Right lobe of liver (tissue), 6 donors: ENCODE results near the gene TGFBR3L. TPM values are rescaled to one million over a fixed set of nuclear protein-coding genes. Genes with fewer than 3 reads are reported as not detected.

Source experiments
- ATAC-seq, 4 donors: fragments of 200-7000 bp; cut with Tn5 transposase; one replicate each; pipeline ENCODE4 v1.9.1; 2020; ENCODE audit warnings: mild to moderate bottlenecking in 4 of 4, moderate library complexity in 4 of 4
- DNase-seq, 3 donors: peaks; one replicate each; pipeline ENCODE4 v3.0.0-alpha.2; 2020
- H3K27ac ChIP-seq, 3 donors: fragments of 200-600 bp; one replicate each; pipeline ENCODE4 v1.8.0; 2022
- H3K27me3 ChIP-seq, 2 donors: fragments of 200-600 bp; one replicate each; pipeline ENCODE4 v1.8.0; 2022
- H3K36me3 ChIP-seq, 4 donors: fragments of 200-600 bp; sonication (generic) in 1 of 4; one replicate each; pipeline versions ENCODE4 v1.5.1 to v1.8.0; 2017 to 2022; ENCODE audit warnings: control low read depth in 1 of 4
- H3K4me1 ChIP-seq, 4 donors: fragments of 200-600 bp; sonication (generic) in 1 of 4; one replicate each; pipeline versions ENCODE4 v1.5.1 to v1.8.0; 2017 to 2022; ENCODE audit warnings: control low read depth in 1 of 4
- H3K4me3 ChIP-seq, 3 donors: fragments of 200-600 bp; one replicate each; pipeline ENCODE4 v1.8.0; 2022
- H3K9me3 ChIP-seq, 4 donors: fragments of 200-600 bp; sonication (generic) in 1 of 4; one replicate each; pipeline versions ENCODE4 v1.5.1 to v1.8.0; 2017 to 2022; ENCODE audit warnings: control low read depth in 1 of 4
- CTCF ChIP-seq, 4 donors: fragments of 200-600 bp in 3 of 4; fragments of 450-650 bp in 1 of 4; IDR thresholded peaks; one replicate each; pipeline versions ENCODE4 v1.5.1 to v1.8.0; 2016 to 2022; ENCODE audit warnings: antibody characterized with exemption in 4 of 4, mild to moderate bottlenecking in 2 of 4
- POLR2A ChIP-seq: fragments of 450-650 bp; IDR thresholded peaks from one replicate; pipeline ENCODE4 v1.6.1; 2017; ENCODE audit warnings: antibody characterized with exemption, mild to moderate bottlenecking
- WGBS: methylation state at CpG from one replicate; pipeline ENCODE4 v1.1.6; 2018; ENCODE audit warnings: low coverage, low lambda C conversion rate; ENCODE audit not compliant: insufficient coverage; ENCODE audit errors: missing lambda C conversion rate; 5-methylcytosine and 5-hydroxymethylcytosine counted together
- intact Hi-C, 2 donors: fragments of 100-400 bp; cut with DNase I; formaldehyde crosslinking; loops; one replicate each; pipeline versions ENCODE4 v1.11.2 to v1.14.1; 2022
- total RNA-seq, 6 experiments: library from RNA; depleted of rRNA in 2 of 6; stranded (reverse); fragments of >200 nt in 2 of 6; fragmentation: NEBNext Ultra II Directional in 3 of 6; extraction: Animal tissue kit (Norgen Biotek cat#: 25700) in 3 of 6; gene quantifications; one replicate each; pipeline versions ENCODE4 v1.1.0 to v1.2.4, GENCODE V29; 2016 to 2023
- donor health status: DM: no; HTN: yes; CAD: no.
- donor health status: DM: no; HTN: no; CAD: no.
- donor health status: DM: no; HTN: no; CAD: no.
- donor health status: DM: no; HTN: yes; CAD: no.
- donor health status: DM: no; HTN: yes; CAD: no.

The TGFBR3L gene
- total RNA-seq, 6 experiments from 2014 or later, result 0.42 to 2.9 (median 1.3) TPM

DNA sequence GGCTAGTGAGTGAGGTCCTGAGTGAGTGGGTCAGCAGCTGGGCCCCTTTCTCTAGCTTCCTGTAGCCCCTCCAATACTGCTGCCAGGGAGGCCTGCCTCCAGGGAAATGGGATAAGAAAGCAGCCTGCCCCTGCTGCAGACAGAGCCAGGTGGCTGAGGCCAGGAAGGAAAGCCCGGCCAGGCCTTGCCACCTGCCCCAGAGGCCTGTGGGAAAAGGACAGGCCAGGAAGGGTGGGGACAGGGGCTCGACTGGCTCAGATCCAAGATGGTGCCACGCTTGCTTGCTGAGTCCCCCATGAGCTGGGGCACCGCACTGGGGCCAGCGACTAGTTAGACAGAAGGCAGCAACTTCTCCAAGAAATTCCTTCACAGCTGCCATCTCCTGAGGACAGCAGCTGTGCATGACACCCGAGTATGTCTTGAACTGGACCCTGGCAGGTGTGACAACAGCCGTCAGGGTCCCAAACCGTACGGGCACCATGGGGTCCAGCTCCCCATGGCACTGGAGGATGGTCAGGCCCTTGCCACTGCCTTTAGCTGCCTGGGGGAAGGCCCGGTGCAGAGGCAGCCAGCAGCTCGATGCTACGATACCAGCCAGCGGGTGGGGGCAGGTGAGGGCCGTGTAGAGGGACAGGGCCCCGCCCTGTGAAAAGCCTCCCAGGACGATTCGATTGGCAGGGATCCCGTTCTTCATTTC lies 35.4 kb upstream of the TGFBR3L start:
- no peaks in the 10 kb centered on the region for H3K9me3 ChIP-seq
- ATAC-seq, result peak in 1 of 4 donors; percentile 23
- WGBS, result 43% methylated on average over 2 of the region's 18 CpGs

GRCh38 chr19:7879836-7880235 lies 34.8 kb upstream of the TGFBR3L start:
- DNase-seq, result no peak
- TF ChIP-seq CTCF (IDR thresholded peaks at IDR 0.05) (no peak), POLR2A (no peak)

More for the DNA sequence above, 35.4 kb upstream of the TGFBR3L start:
- intact Hi-C loops, result no loop called here
- Histone ChIP-seq H3K27ac (no peak overlapping the region), H3K4me3 (no peak overlapping the region), H3K36me3 (no peaks in the 10 kb centered on the region), H3K4me1 (no peaks in the 10 kb centered on the region), H3K27me3 (peaks cover 0 to 4% of the 10 kb centered on the region in 2 donors)
- no peak for DNase-seq
- no peak for TF ChIP-seq CTCF (IDR thresholded peaks at IDR 0.05)
- no peak for TF ChIP-seq POLR2A

DNA sequence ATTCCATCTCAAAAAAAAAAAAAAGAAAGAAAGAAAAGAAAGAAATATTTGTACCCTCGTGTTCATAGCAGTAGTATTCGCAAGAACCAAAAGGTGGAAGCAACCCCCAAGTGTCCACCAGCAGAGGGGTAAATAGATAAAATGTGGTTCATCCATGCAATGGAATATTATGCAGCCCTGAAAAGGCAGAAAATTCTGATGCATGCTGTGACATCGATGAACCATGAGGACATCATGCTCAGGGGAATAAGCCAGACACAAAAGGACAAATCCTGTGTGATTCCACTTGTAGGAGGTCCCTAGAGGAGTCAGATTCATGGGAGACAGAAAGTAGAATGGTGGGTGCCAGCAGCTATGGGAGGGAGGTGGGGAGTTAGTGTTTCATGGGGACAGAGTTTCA lies 32.7 kb upstream of the TGFBR3L start:
- WGBS, result 86% methylated on average over 3 of the region's 3 CpGs

More at GRCh38 chr19:7879836-7880235, 34.8 kb upstream of the TGFBR3L start:
- Histone ChIP-seq H3K4me1 (no peaks in the 10 kb centered on the region), H3K27me3 (peaks cover 0 to under 1% of the 10 kb centered on the region in 2 donors), H3K27ac (no peak overlapping the region), H3K36me3 (no peaks in the 10 kb centered on the region), H3K4me3 (no peak overlapping the region), H3K9me3 (no peaks in the 10 kb centered on the region)
- WGBS, result 81% methylated on average over 13 of the region's 19 CpGs
- ATAC-seq, result no peak
- intact Hi-C loops, result no loop called here

GRCh38 chr19:7883105-7883504 lies 31.5 kb upstream of the TGFBR3L start:
- Histone ChIP-seq H3K27ac (no peak overlapping the region), H3K4me1 (no peaks in the 10 kb centered on the region), H3K27me3 (no peaks in the 10 kb centered on the region), H3K4me3 (no peak overlapping the region), H3K36me3 (no peaks in the 10 kb centered on the region), H3K9me3 (no peaks in the 10 kb centered on the region)
- intact Hi-C loops, result no loop called here
- WGBS, result 100% methylated on average over 2 of the region's 4 CpGs
- TF ChIP-seq POLR2A (no peak), CTCF (IDR thresholded peaks at IDR 0.05) (no peak)
- DNase-seq (no peak), ATAC-seq (no peak)

More for the DNA sequence above, 32.7 kb upstream of the TGFBR3L start:
- intact Hi-C loops, result no loop called here
- Histone ChIP-seq H3K27ac (no peak overlapping the region), H3K36me3 (no peaks in the 10 kb centered on the region), H3K4me3 (no peak overlapping the region), H3K4me1 (no peaks in the 10 kb centered on the region), H3K27me3 (no peaks in the 10 kb centered on the region), H3K9me3 (no peaks in the 10 kb centered on the region)
- ATAC-seq (no peak), DNase-seq (no peak)
- TF ChIP-seq CTCF (IDR thresholded peaks at IDR 0.05) (no peak), POLR2A (no peak)
